K562 (cell line): ENCODE data around the gene FIGNL1.

Experiments
- CTCF ChIP-seq, 3 experiments: IDR thresholded peaks in 2 of 3; conservative IDR thresholded peaks in 1 of 3; 2 replicates each; pipeline ENCODE4 v1.5.1; 2011 to 2012; ENCODE audit warnings: low read length in 3 of 3, mild to moderate bottlenecking in 3 of 3, control low read depth in 2 of 3, improper control_type of control experiment in 1 of 3, inconsistent platforms in 1 of 3, low read depth in 1 of 3, mixed read lengths in 1 of 3, moderate library complexity in 1 of 3; ENCODE audit not compliant: insufficient read depth in 2 of 3
- PKNOX1 ChIP-seq: fragments of 450-650 bp; IDR thresholded peaks from 2 replicates; pipeline ENCODE4 v1.6.1; 2016
- POLR2A ChIP-seq: fragments of 450-650 bp; conservative IDR thresholded peaks from 2 replicates; pipeline ENCODE4 v1.6.1; 2016
- POU5F1 ChIP-seq: fragments of 150-350 bp; IDR thresholded peaks from 2 replicates; pipeline ENCODE4 v1.6.1; 2014; ENCODE audit warnings: borderline replicate concordance, low read length, low read depth, mild to moderate bottlenecking; ENCODE audit not compliant: partially characterized antibody
- SIX5 ChIP-seq, 2 experiments: IDR thresholded peaks; 2 replicates each; pipeline ENCODE4 v1.6.1; 2011; ENCODE audit warnings: low read length in 2 of 2, borderline replicate concordance in 1 of 2, low read depth in 1 of 2, mild to moderate bottlenecking in 1 of 2, moderate library complexity in 1 of 2; ENCODE audit not compliant: insufficient read depth in 1 of 2
- SUPT5H ChIP-seq: fragments of 450-650 bp; IDR thresholded peaks from 2 replicates; pipeline ENCODE4 v1.6.1; 2016
- TAF9B ChIP-seq: fragments of 450-650 bp; IDR thresholded peaks from 2 replicates; pipeline ENCODE4 v1.6.1; 2018; ENCODE audit warnings: mild to moderate bottlenecking; ENCODE audit not compliant: partially characterized antibody
- TEAD4 ChIP-seq, 2 experiments: sonication (generic) in 1 of 2; formaldehyde crosslinking in 1 of 2; IDR thresholded peaks; 2 replicates each; pipeline versions ENCODE4 v1.6.1 to v1.8.0; 2012 to 2022; ENCODE audit warnings: borderline replicate concordance in 1 of 2, inconsistent platforms in 1 of 2, low read length in 1 of 2, mild to moderate bottlenecking in 1 of 2, missing genetic modification reagents in 1 of 2
- ZEB2 ChIP-seq: fragments of 450-650 bp; IDR thresholded peaks from 2 replicates; pipeline ENCODE4 v1.6.1; 2016
- TF ChIP-seq, protein P1 (sequence below): IDR thresholded peaks from 2 replicates; pipeline ENCODE4 v1.6.1; 2014; ENCODE audit warnings: antibody characterized with exemption

- TF ChIP-seq TEAD4 (IDR thresholded peaks at IDR 0.05; ENCODE audit: low read length): no peak
- TF ChIP-seq TEAD4 (CRISPR knock-in tag; IDR thresholded peaks at IDR 0.05; ENCODE audit: borderline replicate concordance): no peak
- no peak for TF ChIP-seq PKNOX1
- TF ChIP-seq POU5F1: no peak
- TF ChIP-seq TAF9B: no peak
- TF ChIP-seq, protein P1, sequence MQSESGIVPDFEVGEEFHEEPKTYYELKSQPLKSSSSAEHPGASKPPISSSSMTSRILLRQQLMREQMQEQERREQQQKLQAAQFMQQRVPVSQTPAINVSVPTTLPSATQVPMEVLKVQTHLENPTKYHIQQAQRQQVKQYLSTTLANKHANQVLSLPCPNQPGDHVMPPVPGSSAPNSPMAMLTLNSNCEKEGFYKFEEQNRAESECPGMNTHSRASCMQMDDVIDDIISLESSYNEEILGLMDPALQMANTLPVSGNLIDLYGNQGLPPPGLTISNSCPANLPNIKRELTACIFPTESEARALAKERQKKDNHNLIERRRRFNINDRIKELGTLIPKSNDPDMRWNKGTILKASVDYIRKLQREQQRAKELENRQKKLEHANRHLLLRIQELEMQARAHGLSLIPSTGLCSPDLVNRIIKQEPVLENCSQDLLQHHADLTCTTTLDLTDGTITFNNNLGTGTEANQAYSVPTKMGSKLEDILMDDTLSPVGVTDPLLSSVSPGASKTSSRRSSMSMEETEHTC: no peak
- no peak for TF ChIP-seq ZEB2
- TF ChIP-seq SUPT5H: no peak
- TF ChIP-seq SIX5 (IDR thresholded peaks at IDR 0.05; ENCODE audit: borderline replicate concordance in 1 of 2, insufficient read depth in 1 of 2, low read depth in 1 of 2, low read length in 2 of 2): no peak
- TF ChIP-seq CTCF (IDR thresholded peaks at IDR 0.05 in 2 of 3, conservative IDR thresholded peaks at IDR 0.05 in 1 of 3; ENCODE audit: insufficient read depth in 2 of 3, low read depth in 1 of 3, low read length in 3 of 3): no peak
- no peak for TF ChIP-seq POLR2A
Observed at GRCh38 chr7:50428911-50429310, 21.2 kb downstream of the FIGNL1 start.
